ENCODE measurements around the gene DENND6B. TPM values are rescaled to one million over a fixed set of nuclear protein-coding genes. Genes with fewer than 3 reads are reported as not detected.

Gene DENND6B
- total and polyA plus RNA-seq, 3 experiments from 2014 or later: 0.67 to 4.3 (median 3.9) TPM

- H3K27me3 ChIP-seq (ENCODE audit: insufficient read depth, low read length, poor library complexity, severe bottlenecking): no peaks in the 10 kb centered on the region
- H3K27ac ChIP-seq (ENCODE audit: low read depth, low read length): no peak overlapping the region
- H3K4me3 Mint-ChIP-seq: no peak overlapping the region
- H3K4me1 Mint-ChIP-seq: peaks cover 11 to 21% (median 12%) of the 10 kb centered on the region in 3 donors
- no peak for DNase-seq
- no peaks in the 10 kb centered on the region for H3K9me3 Mint-ChIP-seq
- no peaks in the 10 kb centered on the region for H3K36me3 Mint-ChIP-seq
- CTCF ChIA-PET: interaction anchor here (4.2 kb wide), 1 partner anchor 24 kb away, joined by 14 read pairs; no protein-coding TSS in a partner anchor
- no peaks in the 10 kb centered on the region for H3K36me3 ChIP-seq (ENCODE audit: insufficient read depth, low read length)
- no peak overlapping the region for H3K4me3 ChIP-seq (ENCODE audit: low read length)
- H3K27ac Mint-ChIP-seq: no peak overlapping the region
- no peaks in the 10 kb centered on the region for H3K27me3 Mint-ChIP-seq
- POLR2A ChIA-PET: no interaction called here
- H3K9me3 ChIP-seq (ENCODE audit: low read length): no peaks in the 10 kb centered on the region
- peaks cover 17% of the 10 kb centered on the region for H3K4me1 ChIP-seq (ENCODE audit: insufficient read depth, low read length)
Measured at GRCh38 chr22:50317674-50318073, 9.1 kb downstream of the DENND6B start.

- Mint-ChIP-seq H3K27ac (no peak overlapping the region), H3K27me3 (no peaks in the 10 kb centered on the region), H3K4me3 (peak overlapping the region in 1 of 7 donors; percentile 61), H3K36me3 (no peaks in the 10 kb centered on the region), H3K4me1 (peaks cover 11 to 21% (median 12%) of the 10 kb centered on the region in 3 donors), H3K9me3 (no peaks in the 10 kb centered on the region)
- Histone ChIP-seq H3K4me1 (ENCODE audit: insufficient read depth, low read length) (peaks cover 17% of the 10 kb centered on the region), H3K4me3 (ENCODE audit: low read length) (no peak overlapping the region), H3K27ac (ENCODE audit: low read depth, low read length) (no peak overlapping the region), H3K36me3 (ENCODE audit: insufficient read depth, low read length) (no peaks in the 10 kb centered on the region), H3K9me3 (ENCODE audit: low read length) (no peaks in the 10 kb centered on the region), H3K27me3 (ENCODE audit: insufficient read depth, low read length, poor library complexity, severe bottlenecking) (no peaks in the 10 kb centered on the region)
- CTCF ChIA-PET: interaction anchor here (1.4 to 4.2 kb wide), 2 partner anchors 9 to 25 kb away, joined by 6 to 14 read pairs; no protein-coding TSS in a partner anchor
- DNase-seq: no peak
- POLR2A ChIA-PET: no interaction called here
Measured at GRCh38 chr22:50317178-50317577, 9.6 kb downstream of the DENND6B start.

GRCh38 chr22:50316114-50317065 lies 10.4 kb downstream of the DENND6B start:
- H3K4me3 ChIP-seq (ENCODE audit: low read length): no peak overlapping the region
- H3K36me3 ChIP-seq (ENCODE audit: insufficient read depth, low read length): no peaks in the 10 kb centered on the region
- H3K27me3 ChIP-seq (ENCODE audit: insufficient read depth, low read length, poor library complexity, severe bottlenecking): no peaks in the 10 kb centered on the region
- Mint-ChIP-seq H3K9me3 (no peaks in the 10 kb centered on the region), H3K4me1 (peaks cover 11 to 21% (median 12%) of the 10 kb centered on the region in 3 donors), H3K27ac (peak overlapping the region in 2 of 8 donors; percentile 6 to 12), H3K36me3 (no peaks in the 10 kb centered on the region), H3K4me3 (no peak overlapping the region), H3K27me3 (no peaks in the 10 kb centered on the region)
- no peaks in the 10 kb centered on the region for H3K9me3 ChIP-seq (ENCODE audit: low read length)
- DNase-seq: no peak
- CTCF ChIA-PET: interaction anchor here (1.0 to 4.2 kb wide), 4 partner anchors 9 to 65 kb away, joined by 3 to 14 read pairs (median 6); partner anchors contain the start of gene HDAC10
- POLR2A ChIA-PET: no interaction called here
- H3K27ac ChIP-seq (ENCODE audit: low read depth, low read length): no peak overlapping the region
- H3K4me1 ChIP-seq (ENCODE audit: insufficient read depth, low read length): peaks cover 17% of the 10 kb centered on the region

GRCh38 chr22:50315289-50316113 lies 11.3 kb downstream of the DENND6B start:
- Histone ChIP-seq H3K36me3 (ENCODE audit: insufficient read depth, low read length) (no peaks in the 10 kb centered on the region), H3K9me3 (ENCODE audit: low read length) (no peaks in the 10 kb centered on the region), H3K4me1 (ENCODE audit: insufficient read depth, low read length) (peaks cover 17% of the 10 kb centered on the region), H3K27me3 (ENCODE audit: insufficient read depth, low read length, poor library complexity, severe bottlenecking) (no peaks in the 10 kb centered on the region), H3K27ac (ENCODE audit: low read depth, low read length) (no peak overlapping the region), H3K4me3 (ENCODE audit: low read length) (no peak overlapping the region)
- CTCF ChIA-PET: interaction anchor here (1.0 to 4.2 kb wide), 10 partner anchors 8 to 248 kb away, joined by 3 to 14 read pairs (median 3); partner anchors contain the start of gene HDAC10
- Mint-ChIP-seq H3K27ac (peak overlapping the region; percentile 18 to 91 (median 81)), H3K4me3 (peak overlapping the region in 6 of 7 donors; percentile 35 to 78 (median 68)), H3K4me1 (peaks cover 11 to 21% (median 12%) of the 10 kb centered on the region in 3 donors), H3K9me3 (no peaks in the 10 kb centered on the region), H3K27me3 (no peaks in the 10 kb centered on the region), H3K36me3 (no peaks in the 10 kb centered on the region)
- no peak for DNase-seq
- POLR2A ChIA-PET: interaction anchor here (1.2 kb wide), 1 partner anchor 125 kb away, joined by 4 read pairs; no protein-coding TSS in a partner anchor

- Mint-ChIP-seq H3K27ac (peak overlapping the region; percentile 65 to 97 (median 92)), H3K36me3 (no peaks in the 10 kb centered on the region), H3K9me3 (no peaks in the 10 kb centered on the region), H3K4me3 (peak overlapping the region; percentile 74 to 90 (median 81)), H3K4me1 (peaks cover 11 to 21% (median 12%) of the 10 kb centered on the region in 3 donors), H3K27me3 (no peaks in the 10 kb centered on the region)
- H3K9me3 ChIP-seq (ENCODE audit: low read length): no peaks in the 10 kb centered on the region
- H3K36me3 ChIP-seq (ENCODE audit: insufficient read depth, low read length): no peaks in the 10 kb centered on the region
- ChIA-PET POLR2A (interaction anchor here (0.7 to 1.2 kb wide), 2 partner anchors 64 to 124 kb away, joined by 3 to 4 read pairs; partner anchors contain the start of gene HDAC10), CTCF (interaction anchor here (0.8 to 4.2 kb wide), 9 partner anchors 9 to 249 kb away, joined by 3 to 14 read pairs (median 3); partner anchors contain the start of gene HDAC10)
- peak overlapping the region; percentile 45 for H3K27ac ChIP-seq (ENCODE audit: low read depth, low read length)
- peak; percentile 52 to 79 (median 66) for DNase-seq
- no peaks in the 10 kb centered on the region for H3K27me3 ChIP-seq (ENCODE audit: insufficient read depth, low read length, poor library complexity, severe bottlenecking)
- H3K4me3 ChIP-seq (ENCODE audit: low read length): peak overlapping the region; percentile 48
- peaks cover 17% of the 10 kb centered on the region for H3K4me1 ChIP-seq (ENCODE audit: insufficient read depth, low read length)
Measured at GRCh38 chr22:50314455-50315288, 12.1 kb downstream of the DENND6B start.

GRCh38 chr22:50314081-50314454 lies 12.7 kb downstream of the DENND6B start:
- H3K4me1 Mint-ChIP-seq: peaks cover 11 to 21% (median 12%) of the 10 kb centered on the region in 3 donors
- Histone ChIP-seq H3K36me3 (ENCODE audit: insufficient read depth, low read length) (no peaks in the 10 kb centered on the region), H3K4me3 (ENCODE audit: low read length) (peak overlapping the region; percentile 48), H3K27ac (ENCODE audit: low read depth, low read length) (peak overlapping the region; percentile 45), H3K9me3 (ENCODE audit: low read length) (no peaks in the 10 kb centered on the region), H3K27me3 (ENCODE audit: insufficient read depth, low read length, poor library complexity, severe bottlenecking) (no peaks in the 10 kb centered on the region), H3K4me1 (ENCODE audit: insufficient read depth, low read length) (peaks cover 17% of the 10 kb centered on the region)
- ChIA-PET POLR2A (interaction anchor here (0.7 to 1.2 kb wide), 2 partner anchors 63 to 124 kb away, joined by 3 to 4 read pairs; partner anchors contain the start of gene HDAC10), CTCF (interaction anchor here (0.8 to 4.2 kb wide), 8 partner anchors 9 to 249 kb away, joined by 3 to 14 read pairs (median 3); no protein-coding TSS in a partner anchor)
- H3K36me3 Mint-ChIP-seq: no peaks in the 10 kb centered on the region
- no peaks in the 10 kb centered on the region for H3K9me3 Mint-ChIP-seq
- H3K4me3 Mint-ChIP-seq: peak overlapping the region; percentile 74 to 90 (median 81)
- H3K27me3 Mint-ChIP-seq: no peaks in the 10 kb centered on the region
- peak overlapping the region; percentile 65 to 97 (median 92) for H3K27ac Mint-ChIP-seq
- DNase-seq: peak in 1 of 5 donors; percentile 47

- ChIA-PET POLR2A (interaction anchor here (0.6 kb wide), 1 partner anchor 479 kb away, joined by 4 read pairs; no protein-coding TSS in a partner anchor), CTCF (interaction anchor here (1.6 to 4.2 kb wide), 2 partner anchors 28 to 40 kb away, joined by 3 to 14 read pairs; no protein-coding TSS in a partner anchor)
- Mint-ChIP-seq H3K9me3 (no peaks in the 10 kb centered on the region), H3K36me3 (no peaks in the 10 kb centered on the region), H3K4me1 (peaks cover 12 to 24% (median 13%) of the 10 kb centered on the region in 3 donors), H3K4me3 (peak overlapping the region in 6 of 7 donors; percentile 30 to 90 (median 80)), H3K27me3 (no peaks in the 10 kb centered on the region), H3K27ac (peak overlapping the region in 4 of 8 donors; percentile 23 to 97 (median 71))
- peaks cover 17% of the 10 kb centered on the region for H3K4me1 ChIP-seq (ENCODE audit: insufficient read depth, low read length)
- H3K9me3 ChIP-seq (ENCODE audit: low read length): no peaks in the 10 kb centered on the region
- H3K27ac ChIP-seq (ENCODE audit: low read depth, low read length): peak overlapping the region; percentile 45
- peak in 1 of 5 donors; percentile 43 for DNase-seq
- H3K36me3 ChIP-seq (ENCODE audit: insufficient read depth, low read length): no peaks in the 10 kb centered on the region
- no peaks in the 10 kb centered on the region for H3K27me3 ChIP-seq (ENCODE audit: insufficient read depth, low read length, poor library complexity, severe bottlenecking)
- H3K4me3 ChIP-seq (ENCODE audit: low read length): peak overlapping the region; percentile 48
Measured at GRCh38 chr22:50313600-50313999, 13.2 kb downstream of the DENND6B start.
